Adrenal gland (tissue), 5 donors: Measurements from ENCODE around the gene SSBP2.

Experiments
- POLR2A ChIP-seq, 2 donors: fragments of 450-650 bp; IDR thresholded peaks; one replicate each; pipeline ENCODE4 v1.6.1; 2017; ENCODE audit warnings: antibody characterized with exemption in 2 of 2, mild to moderate bottlenecking in 2 of 2, moderate library complexity in 1 of 2
- TF ChIP-seq, protein P1 (sequence below), 6 experiments: fragments of 450-650 bp in 4 of 6; fragments of 200-600 bp in 2 of 6; sonication (generic) in 1 of 6; IDR thresholded peaks; 1 replicate in 5 of 6; 2 replicates in 1 of 6; pipeline versions ENCODE4 v1.5.1 to v1.8.0; 2016 to 2021; ENCODE audit warnings: antibody characterized with exemption in 6 of 6, mild to moderate bottlenecking in 2 of 6, moderate library complexity in 1 of 6
- donor health status: DM: no; HTN: no; CAD: no.

DNA sequence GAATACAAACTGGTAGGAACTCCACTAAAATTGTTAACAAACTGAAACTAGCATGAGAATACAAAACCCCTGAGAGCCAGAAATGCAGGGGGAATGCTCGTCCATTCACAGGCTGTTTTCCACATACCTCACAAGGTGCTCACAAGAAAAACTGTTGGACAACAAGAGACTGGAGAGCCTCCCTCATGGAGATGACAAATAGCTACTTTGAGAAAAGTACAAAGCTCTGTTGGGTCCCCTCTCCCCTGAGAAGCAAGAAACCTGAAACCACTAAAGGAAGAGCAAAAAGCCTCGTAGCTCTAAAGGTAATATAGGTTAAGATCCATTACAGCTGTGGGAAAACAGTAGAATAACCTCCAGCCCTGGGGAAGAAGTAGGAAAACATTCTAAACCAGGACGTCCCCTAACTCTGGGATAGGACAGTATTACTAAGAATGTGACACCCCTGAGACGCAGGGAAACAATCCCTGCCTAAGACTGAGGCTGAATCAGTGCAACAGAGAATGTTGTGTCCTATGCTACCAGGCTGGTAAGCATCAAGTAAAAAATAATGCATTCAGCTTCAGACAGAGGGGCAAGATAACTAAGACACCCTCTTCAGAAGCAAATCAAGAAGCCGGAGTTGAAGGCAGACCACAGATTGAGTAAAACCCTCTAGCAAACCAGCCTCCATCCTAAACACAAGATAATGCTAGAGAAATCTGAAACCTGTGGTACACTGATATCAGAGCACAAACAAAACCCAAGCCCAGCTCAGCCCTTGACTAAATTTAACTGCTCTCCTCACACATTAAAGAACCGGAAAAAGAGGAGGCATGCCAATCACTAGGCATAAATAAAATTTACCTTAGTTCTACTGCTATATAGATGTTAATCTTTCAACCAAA lies 160.2 kb downstream of the SSBP2 start:
- TF ChIP-seq, protein P1, sequence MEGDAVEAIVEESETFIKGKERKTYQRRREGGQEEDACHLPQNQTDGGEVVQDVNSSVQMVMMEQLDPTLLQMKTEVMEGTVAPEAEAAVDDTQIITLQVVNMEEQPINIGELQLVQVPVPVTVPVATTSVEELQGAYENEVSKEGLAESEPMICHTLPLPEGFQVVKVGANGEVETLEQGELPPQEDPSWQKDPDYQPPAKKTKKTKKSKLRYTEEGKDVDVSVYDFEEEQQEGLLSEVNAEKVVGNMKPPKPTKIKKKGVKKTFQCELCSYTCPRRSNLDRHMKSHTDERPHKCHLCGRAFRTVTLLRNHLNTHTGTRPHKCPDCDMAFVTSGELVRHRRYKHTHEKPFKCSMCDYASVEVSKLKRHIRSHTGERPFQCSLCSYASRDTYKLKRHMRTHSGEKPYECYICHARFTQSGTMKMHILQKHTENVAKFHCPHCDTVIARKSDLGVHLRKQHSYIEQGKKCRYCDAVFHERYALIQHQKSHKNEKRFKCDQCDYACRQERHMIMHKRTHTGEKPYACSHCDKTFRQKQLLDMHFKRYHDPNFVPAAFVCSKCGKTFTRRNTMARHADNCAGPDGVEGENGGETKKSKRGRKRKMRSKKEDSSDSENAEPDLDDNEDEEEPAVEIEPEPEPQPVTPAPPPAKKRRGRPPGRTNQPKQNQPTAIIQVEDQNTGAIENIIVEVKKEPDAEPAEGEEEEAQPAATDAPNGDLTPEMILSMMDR (IDR thresholded peaks at IDR 0.05): no peak
- no peak for TF ChIP-seq POLR2A (IDR thresholded peaks at IDR 0.05)
